NCI-H187 (cell line): ENCODE data around the gene SNCG.
"Not testable (repeated sequence)": the region's sequence is repeated elsewhere in the genome, so short reads cannot be mapped to it uniquely, and the experiment has no call there.

ENCODE experiments used
- DNase-seq, 2 experiments: peaks; one replicate each; lab custom pipeline; 2025; lab: John Stamatoyannopoulos, UW

Gene SNCG

DNA sequence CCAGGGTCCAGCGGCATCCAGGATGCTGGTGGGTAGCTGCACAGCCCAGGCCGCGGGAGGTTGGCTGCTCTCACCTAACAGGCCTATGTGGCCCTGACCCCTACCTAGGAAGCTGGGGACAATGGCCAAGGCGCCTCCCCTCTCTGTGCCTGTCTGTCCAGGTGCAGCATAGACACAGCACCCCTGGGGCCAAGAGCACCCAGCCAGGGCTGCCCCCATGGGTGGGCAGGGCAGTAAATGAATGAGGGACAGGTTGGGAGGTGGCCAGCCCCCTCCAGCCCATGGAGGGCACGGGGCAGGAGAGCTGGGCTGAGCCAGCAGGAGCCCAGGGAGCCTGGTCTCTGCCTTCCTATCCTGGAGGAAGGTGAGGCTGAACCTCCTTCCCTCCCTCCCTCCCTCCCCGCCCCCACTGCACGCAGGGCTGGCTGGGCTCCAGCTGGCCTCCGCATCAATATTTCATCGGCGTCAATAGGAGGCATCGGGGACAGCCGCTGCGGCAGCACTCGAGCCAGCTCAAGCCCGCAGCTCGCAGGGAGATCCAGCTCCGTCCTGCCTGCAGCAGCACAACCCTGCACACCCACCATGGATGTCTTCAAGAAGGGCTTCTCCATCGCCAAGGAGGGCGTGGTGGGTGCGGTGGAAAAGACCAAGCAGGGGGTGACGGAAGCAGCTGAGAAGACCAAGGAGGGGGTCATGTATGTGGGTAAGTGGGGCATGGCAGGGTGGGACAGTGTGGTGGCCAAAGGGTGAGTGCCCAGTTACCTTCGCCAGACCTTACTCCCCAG, at the start of gene SNCG:
TSS of gene SNCG (plus strand) at position 484 of the 785 bp plus-strand sequence. CDS start at position 583, 99 bp downstream.
- DNase-seq, result no peak

DNA sequence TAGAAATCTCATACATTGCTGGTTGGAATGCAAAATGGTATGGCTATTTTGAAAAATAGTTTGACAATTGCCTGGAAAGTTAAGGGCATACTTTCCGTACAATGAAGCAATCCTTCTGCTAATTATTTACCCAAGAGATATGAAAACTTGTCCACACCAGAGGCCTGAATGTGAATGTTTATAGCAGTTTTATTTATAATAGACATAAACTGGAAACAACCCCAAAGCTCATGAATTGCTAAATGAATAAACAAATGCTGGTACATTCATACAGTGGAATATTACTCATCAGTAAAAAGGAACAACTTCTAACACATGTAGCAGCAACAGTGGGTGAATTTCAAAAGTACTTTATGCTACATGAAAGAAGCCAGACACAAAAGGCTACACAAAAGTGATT, 43.7 kb upstream of the SNCG start:
- no peak for DNase-seq

DNA sequence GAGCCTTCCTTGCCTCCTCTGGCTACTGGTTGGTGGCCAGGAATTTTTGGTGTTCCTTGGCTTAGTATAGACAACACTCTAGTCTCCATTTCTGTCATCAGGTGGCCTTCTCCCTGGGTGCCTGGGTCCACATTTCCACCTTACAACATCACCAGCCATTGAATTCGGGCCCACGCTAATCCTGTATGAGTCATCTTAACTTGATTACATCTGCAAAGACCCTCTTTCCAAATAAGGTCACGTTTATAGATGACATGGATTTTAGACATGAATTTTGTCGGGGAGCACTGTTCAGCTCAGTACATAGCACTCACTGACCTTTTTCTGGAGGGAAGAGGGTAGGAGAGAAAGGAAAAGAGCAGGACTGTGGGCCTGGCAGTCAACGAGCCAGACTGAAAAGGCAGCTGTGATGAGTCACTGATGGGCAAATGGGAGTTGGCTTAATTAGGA, 40.4 kb upstream of the SNCG start:
- DNase-seq, result no peak

DNA sequence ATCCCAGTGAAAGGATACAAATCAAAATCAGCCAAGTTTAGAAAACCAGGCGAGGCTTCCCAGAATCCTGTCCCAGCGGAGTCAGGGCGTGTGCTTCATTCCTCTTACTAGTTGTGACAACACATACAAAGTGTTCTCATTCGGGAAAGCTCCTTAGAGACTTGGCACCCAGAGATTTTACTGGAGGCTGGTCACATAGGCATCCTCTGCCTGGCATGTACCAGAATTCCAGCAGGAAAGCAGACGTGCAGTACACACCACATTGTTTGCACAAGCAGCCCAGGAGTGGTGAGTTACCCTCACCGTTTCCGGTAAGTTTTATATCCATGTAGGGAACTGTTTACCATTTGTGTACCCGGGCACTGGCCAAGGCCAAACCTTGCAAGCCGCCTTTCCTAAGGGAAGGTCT, 35.8 kb upstream of the SNCG start:
- no peak for DNase-seq

DNA sequence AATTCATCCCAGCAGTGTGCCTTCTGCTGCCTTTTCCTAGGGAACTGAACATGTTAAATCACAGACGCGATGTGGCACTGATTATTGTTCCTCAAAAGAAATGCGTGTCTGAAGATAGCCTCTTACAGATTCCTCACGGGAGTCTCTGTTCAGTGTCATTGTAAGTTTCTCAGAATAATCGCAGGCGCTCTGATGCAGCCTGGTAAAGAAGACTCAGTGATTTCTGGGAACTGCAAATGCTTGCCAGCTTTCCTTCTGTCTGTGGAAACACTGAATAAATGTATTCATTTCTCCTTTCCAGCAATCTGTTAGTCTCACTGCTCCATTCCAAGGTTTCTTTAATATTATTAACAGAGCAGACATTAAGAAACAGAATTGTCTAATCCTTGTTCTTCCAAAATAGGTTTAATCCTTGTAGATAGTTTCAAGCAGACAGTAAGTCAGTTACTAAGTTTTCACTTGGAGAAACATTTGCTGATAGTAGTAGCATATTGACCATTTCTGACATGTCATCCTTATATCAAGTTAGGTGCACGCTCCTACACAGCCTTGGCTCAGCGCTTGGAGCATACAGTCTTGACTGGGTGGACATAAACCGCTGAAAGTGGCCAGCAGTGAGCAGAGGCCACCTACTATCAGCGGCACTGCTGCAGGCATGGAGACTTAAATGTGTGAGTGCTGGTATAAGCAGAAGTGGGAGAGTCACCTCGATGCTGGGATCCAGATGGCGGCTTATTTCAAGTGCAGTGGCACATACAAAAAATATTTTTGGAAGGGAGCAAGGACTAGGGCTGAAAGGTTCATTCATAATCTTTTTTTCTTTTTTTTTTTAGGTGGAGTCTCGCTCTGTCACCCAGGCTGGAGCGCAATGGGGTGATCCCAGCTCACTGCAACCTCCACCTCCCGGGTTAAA, 28.7 kb upstream of the SNCG start:
- no peak for DNase-seq

DNA sequence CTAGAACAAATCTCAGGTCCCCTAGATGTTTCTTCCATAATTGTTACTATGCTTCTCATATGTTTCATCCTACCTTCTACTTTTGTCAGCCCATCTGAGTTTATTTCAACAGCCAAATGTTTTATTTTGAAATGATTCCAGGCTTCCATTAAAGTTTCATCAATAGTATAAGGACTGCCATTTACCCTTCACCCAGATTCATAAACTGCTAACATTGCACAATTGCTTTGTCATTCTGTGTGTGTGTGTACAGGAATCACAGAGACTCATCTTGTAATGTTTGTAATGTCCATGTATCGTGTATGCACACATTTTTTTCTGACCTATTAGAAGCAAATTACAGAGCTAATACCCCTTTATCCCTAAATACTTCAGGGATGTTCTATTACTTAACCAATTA, 26.5 kb upstream of the SNCG start:
- no peak for DNase-seq

DNA sequence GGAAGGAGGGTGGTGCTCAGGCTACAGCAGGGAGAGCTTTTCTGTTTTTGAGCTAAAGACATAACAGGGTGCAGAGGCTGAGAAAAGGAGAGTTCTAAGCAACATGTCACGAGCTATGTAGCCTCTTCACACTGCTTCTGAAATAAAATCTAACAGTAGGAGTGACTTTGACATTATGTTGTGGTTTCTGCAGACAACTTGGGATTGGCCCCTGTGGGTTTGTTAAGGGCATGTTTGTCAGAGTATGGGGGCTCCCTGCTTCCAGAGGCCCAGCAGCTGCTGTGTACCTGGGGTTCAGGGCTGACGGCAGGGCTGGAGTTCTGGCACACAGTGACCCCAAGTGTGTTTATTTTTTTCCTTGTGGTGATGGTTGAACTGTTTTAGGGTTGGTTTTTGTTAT, 25.7 kb upstream of the SNCG start:
- no peak for DNase-seq

DNA sequence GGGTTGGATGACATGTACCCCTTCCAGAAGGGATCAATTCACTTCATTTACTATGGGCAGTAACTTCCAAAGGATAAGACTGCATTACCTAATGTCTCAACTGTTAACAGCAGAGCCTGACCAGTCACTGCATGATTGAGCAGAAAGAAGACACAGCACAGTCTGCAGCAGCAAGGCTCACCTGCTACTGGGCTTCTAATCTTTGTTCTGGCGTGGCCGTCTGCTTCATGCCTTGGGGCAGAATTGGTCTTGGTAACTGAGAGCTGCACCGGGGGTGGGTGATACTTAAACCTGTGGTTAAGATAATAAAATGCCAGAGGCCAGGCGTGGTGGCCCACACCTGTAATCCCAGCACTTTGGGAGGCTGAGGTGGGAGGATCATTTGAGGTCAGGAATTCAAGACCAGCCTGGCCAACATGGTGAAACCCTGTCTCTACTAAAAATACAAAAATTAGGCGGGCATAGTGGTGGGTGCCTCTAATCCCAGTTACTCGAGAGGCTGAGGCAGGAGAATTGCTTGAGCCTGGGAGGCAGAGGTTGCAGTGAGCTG, 24.2 kb upstream of the SNCG start:
- DNase-seq, result not testable (repeated sequence)

DNA sequence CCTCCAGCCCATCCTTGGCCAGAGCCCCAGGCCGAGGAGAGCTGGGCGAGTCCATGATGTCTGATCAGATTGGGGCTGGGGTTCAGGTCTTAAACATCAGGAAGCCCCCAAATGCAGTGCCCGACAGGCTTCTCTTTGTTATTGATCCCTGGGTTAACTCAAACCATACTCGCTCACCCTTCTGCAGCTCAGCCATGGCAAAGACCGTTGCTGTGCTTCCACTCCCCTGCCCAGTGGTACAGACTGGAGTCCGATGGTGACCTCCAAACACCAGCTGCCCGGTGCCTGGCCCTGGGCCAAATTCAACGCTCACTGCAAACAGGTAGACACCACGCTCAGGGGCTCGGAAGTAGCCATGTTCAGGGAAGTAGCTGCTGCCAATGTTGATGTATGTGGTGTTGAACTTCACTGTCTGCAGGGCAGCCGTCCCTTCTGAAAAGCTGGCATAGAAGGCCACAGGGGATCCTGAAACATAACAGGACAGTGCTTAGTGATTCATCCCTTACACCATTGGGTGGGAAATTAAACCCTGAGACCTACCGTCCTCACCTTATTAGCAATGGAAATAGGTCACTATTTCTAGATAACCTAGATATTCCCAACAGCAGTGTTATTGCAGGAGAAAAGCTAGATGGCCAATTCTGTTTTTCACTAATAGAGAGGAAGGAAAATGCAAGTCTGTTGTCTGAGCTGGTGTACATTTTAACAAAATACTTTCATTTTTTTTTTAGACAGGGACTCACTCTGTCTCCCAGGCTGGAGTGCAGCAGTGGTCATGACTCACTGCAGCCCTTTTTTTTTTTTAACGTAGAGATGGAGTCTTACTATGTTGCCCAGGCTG, 21.5 kb upstream of the SNCG start:
- DNase-seq, result no peak

DNA sequence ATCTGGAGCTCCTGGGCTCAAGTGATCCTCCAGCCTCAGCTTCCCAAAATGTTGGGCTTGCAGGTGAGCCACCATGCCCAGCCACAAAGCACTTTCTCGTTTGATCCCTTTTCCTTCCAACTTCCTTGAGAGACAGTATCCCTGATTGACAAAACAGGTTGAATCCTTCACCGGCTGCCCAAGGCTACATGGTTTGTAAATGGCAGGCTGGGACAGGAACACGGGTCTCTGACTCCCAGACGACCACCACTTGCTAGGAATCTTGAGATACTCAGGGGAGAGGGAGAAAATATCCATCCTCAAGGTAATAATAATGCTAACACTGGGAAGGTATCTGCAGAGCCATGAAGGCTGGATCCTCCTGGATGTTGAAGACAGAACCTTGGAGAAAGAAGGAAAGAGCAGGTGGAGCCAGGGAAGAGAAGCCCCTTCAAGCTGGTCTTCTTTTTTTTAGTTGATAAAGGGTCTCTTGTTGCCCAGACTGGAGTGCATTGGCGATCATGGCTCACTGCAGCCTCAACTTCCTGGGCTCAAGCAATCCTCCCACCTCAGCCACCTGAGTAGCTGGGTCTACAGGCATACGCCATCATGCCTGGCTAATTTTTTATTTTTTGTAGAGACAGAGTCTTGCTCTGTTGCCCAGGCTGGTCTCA, 20.8 kb upstream of the SNCG start:
- DNase-seq, result no peak

DNA sequence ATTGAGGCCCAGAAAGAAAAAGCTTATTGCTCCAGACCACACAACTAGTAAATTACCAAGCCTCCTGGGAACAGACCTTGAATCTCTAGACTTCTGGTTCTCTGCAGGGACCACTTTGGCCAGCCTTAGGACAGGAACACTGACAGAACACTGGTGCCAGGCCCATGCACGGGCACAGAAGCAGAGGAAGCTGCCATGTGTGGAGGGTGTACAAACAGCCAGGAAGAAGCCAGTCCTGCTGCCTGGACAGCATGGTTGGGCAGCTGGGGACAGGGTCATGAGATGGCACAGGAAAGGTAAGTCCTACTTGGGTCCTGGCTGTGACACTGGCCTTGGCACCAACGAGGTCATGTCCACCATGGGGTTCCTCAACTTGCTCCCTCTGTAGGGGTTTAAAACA, 20.1 kb upstream of the SNCG start:
- DNase-seq, result no peak

DNA sequence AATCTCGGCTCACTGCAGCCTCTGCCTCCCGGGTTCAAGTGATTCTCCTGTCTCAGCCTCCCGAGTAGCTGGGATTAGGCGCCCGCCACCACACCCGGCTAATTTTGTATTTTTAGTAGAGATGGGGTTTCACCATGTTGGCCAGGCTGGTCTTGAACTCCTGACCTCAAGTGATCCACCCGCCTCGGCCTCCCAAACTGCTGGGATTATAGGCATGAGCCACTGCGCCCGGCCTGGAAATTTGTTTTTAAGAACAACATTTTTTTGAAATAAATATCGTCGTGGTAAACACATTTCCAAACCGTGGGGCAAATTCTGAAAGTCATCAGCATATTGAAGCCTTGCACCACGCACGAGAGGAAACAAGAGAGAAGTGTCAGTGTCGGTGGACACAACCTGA, 18.3 kb upstream of the SNCG start:
- DNase-seq, result not testable (repeated sequence)

DNA sequence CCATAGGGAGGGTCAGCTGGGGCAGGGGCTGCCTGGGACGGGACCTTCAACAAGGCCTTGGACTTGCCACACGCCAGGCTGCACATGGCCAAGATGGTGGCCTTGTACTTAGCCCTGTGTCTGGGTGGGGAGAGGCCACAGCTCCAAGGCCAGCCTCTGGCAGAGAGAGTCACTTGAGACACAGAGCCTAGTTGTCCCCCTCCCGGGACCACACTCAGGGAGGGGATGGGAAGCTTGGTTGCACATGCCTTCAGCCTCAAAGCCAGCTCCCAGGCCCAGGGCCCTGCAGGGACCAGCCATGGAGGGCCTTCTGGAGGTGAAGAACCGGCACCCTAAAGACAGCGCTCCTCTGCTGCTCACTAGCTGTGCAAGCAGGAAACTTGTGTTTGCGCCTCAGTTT, 17.7 kb upstream of the SNCG start:
- no peak for DNase-seq

DNA sequence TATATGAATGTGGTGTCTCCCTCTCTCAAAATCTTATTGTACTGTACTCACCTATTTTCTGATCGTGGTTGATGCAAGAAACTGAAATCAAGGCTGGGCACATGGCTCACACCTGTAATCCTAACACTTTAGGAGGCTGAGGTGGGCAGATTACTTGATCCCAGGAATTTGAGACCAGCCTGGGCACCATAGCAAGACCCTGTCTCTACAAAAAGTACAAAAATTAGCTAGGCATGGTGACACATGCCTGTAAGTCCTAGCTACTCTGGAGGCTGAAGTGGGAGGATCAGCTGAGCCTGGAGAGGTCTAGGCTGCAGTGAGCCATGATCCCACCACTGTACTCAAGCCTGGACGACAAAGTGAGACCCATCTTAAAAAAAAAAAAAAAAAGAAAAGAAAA, 17.0 kb upstream of the SNCG start:
- no peak for DNase-seq

DNA sequence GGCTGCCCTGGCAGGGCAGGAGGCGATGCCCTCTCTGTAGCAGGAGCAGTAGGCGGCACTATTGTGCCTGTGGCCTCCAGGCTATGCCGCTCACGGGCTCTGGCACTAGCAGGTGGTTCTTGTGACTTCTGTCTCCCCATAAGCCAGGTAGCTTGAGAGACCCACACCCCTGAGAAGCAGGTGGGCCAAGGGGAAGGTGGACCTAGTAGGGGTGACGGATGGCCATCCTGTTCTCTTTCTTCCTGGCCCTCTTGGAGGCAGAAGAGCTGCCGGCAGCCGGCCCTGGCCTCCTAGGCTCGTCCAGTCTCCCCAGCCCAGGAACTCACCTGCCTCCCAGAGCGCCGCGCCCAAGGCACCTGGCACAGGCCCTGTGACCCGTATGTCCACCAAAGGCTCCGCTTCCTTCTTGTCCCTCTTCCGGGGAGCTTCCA, 16.4 kb upstream of the SNCG start:
- DNase-seq, result no peak

DNA sequence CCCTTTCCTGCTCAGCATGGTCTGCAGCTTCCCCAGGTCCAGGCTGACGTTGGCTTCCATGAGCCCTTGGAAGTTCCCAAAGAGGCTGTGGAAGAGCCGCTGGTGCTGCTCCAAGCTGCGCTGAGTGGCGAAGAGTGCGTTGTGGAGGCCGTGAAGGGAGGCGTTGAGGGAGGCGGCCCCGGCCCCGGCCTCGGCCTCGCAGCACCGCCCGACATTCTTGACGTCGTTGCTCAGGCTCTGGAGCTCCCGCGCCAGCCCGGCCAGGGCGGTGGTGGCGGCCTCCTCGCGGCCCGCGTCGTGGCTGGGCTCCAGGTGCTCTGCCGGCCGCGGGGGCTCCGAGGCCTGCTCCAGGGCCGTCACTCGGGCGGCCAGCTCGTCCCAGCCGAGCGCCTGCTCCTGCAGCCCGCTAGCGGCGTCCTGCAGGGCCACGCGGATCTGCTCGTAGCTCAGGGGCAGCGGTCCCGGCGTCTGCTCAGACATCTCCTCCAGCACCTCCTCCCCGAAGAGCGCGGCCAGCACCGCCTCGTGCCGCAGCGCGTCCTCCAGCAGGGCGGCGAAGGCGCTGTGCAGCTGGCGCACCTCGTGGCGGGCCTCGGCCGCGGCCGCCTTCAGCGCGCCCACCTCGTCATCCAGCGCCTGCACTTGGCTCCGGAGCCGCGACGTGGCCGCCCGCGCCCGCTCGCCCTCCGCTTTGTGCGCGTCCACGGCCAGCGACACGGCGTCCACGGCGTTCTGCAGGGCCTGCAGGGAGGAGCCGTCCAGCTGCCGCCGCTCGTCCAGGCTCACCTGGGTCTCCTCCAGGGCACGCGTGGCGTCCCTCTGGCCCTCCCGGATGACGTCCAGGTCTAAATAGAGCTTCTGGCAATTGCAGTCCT, 15.7 kb upstream of the SNCG start:
- no peak for DNase-seq

DNA sequence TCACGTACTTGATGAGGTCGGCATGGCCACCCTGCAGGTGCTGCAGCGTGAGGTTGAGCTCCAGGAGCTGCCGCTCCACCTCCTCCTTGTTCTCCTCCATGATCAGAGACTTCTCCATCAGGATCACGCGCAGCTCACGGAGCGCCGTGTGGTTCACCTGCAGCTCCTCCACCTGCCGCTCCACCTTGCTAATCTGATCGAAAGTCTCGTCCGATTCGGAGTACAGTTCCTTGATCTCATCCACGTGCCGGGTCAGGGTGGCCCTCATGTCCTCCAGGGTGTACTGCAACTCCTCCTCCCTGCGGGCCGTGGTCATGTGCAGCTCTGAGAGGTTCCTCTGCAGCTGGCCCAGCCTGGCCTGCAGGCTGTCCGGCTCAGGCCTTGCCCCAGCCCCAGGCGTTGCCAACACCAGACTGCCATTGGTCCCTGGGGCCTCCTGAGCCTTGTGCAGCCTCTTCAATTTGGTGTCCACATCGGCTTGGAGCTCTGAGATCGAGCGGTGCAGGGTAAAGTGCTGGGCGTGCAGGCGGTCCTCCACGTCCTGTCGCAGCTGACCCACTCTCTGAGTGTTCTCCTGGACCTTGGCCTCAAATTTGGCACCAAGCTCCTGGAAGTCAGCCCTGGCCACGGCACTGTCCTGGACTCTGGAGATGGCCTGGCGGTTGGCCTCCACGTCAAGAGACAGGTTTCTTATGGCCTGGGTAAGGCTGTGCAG, 14.9 kb upstream of the SNCG start:
- DNase-seq, result no peak

DNA sequence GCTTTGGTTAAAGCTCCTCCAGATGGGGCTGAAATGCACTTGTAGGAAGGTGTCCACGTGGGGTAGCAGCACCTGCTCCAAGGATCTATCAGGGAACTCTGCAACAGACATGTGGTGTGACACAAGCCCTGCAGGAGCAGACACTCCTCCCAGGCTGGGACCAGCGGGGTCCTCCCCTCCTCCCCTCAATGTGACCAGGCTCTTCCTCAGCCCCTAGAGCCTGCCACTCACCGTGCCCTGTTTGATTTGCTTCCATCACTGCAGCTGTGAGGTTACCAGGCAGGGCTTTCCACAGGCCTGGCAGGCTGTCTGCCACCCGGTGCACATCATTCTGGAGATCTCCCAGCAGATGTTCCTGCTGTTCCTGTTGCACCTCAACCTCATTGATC, 14.4 kb upstream of the SNCG start:
- no peak for DNase-seq

DNA sequence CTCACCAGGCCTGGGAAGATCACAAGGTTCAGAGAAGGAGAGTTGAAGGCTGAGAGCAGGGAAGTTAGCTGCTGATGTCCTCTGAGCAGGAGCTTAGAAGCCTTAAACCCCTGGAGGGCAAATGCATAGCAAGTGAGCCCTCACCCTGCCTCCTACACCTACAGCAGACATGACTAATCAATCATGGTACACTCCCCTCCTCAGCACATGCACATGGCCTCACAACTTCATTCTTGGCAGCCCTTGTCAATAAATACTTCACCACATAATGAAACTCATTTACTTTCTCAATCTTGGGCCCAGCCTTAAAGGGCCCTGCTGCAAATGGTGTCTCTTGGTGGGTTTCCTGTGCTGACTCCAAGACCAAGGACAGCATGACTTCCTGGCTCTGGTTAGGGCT, 13.9 kb upstream of the SNCG start:
- DNase-seq, result no peak

DNA sequence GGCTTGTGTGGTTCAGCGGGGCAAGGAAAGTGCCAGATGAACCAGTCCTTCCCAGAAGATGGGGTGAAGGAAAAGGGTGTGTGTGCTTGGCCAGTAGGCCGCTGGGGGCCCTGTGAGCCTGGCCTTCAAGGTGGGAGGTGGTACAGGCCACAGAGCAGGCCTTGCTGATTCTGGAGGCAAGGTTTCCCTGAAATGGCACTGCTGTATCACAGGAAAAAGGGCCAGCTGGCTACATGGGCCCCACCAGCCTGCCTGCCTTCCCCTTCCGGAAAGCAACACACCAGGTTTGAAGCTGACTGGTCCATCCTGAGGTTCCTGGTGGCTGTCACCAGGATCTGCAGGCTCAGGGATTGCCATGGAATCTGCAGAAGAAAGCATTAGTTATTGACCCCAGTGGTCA, 13.5 kb upstream of the SNCG start:
- no peak for DNase-seq
